GM21360 (cell line): Measurements from ENCODE around the gene XPNPEP1.
A peak's percentile ranks its signal among the peaks of the same experiment; 100 is the strongest.

Experiments used
- ATAC-seq: cut with Tn5 transposase; IDR thresholded peaks from one replicate; pipeline ENCODE4 v1.9.1; 2021; ENCODE audit warnings: mild to moderate bottlenecking, moderate library complexity; ENCODE audit not compliant: unreplicated experiment

Gene XPNPEP1

DNA sequence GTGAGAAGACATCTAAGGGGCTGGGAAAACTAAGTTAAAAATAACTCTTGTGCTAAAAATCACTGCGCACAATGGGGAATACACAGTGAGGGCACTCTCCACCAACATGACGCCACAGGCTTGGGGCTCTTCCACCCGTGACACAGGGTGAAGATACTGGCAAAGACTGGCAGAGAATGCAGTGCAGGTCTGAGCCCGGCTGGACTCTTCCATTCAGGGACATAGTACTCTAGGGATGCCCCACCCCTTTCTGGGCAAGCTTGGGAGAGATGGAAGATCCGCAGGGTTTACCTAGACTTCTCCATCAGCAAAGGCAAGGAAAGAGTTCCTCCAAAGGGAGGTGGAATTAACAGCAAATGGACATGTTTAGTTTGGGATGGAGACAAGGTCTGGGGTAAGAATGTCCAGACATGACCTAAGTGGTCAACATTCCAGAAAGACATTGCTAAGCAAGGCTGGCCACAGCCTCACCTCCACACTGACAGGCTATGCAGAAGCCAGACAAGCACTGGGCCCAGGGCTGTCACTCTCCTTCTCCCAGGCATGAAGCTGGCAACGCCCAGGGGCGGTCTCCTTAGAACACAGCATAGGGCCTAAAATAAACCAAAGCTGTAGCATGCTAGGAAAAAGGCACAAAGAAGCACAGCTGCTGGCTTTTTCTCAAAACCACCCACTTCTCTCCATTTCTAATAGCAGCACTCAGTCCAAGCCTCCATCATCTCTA, 28.1 kb downstream of the XPNPEP1 start:
- ATAC-seq, result no peak

DNA sequence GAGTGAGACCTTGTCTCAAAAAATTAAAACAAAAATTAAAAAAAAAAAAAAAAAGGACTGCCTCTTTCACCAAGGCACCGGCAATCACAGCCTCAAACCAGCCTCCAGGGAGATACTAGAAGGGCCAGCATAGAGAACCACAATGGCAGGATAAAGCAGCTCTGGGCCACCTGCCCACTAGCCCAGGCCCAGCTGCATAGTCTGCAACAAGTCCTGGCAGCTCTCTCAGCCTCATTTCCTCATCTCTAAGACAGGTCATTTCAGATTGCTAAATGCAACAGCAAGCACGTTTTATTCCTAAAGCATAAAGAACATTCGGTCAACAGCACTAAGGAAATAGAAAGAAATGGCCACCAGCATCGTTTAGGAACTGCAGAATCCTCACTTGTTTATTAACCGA, 28.8 kb downstream of the XPNPEP1 start:
- ATAC-seq, result no peak

DNA sequence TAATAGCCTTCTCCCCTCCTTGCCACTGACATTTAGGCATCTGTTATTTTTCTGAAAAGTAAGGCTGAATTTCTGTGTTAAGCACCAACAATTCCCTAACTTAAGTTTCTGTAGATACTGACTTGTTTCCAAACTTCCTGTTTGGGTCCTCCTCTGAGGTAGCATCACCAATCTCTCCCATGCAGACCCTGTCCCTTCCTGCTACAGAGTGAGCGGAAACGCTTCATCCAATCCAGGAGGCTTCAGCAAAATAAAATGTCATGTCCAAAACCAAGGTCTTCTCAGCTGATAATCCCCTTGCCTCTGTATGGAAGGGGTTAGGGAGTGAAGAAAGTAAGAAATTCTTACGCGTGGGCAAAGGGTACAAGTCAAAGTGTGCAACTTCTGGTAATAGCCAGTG, 29.9 kb downstream of the XPNPEP1 start:
- no peak for ATAC-seq

DNA sequence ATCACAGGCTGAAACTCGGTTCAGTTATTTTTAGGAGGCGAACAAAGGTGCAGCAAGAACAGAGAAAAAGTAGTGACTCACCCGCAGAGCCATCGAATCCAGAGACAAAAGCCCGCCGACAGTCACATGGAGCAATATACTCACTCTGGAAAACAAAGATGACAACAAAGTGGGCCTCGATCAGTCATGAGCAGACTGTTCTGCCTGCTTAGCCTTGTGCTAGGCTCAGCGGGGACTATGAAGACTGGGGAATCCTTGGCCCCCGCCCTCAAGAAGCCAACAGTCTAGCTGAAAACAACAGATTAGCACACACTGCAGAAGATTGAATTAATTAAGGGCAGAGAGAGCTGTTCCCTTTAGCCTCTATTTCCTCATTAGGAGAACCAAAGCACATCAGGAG, 30.4 kb downstream of the XPNPEP1 start:
- no peak for ATAC-seq

DNA sequence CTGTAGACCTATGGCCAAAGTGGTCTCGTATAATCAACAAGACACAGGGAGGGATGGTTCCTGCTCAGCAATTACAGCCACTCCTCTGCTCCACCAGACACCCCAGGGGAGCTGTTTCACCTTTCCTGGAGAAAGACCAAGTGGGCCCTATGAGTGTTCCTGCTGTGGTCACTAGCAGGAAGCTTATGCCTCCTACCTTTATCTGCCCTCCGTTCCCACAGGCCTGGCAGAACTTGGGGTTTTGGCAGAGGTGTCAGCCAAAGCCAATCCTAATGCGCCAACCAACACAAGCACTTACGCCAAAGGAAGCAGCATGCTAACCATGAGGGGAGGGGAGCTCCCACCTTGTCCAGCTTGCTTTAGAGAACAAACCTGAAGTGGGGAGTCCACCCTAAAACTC, 31.2 kb downstream of the XPNPEP1 start:
- ATAC-seq, result no peak

DNA sequence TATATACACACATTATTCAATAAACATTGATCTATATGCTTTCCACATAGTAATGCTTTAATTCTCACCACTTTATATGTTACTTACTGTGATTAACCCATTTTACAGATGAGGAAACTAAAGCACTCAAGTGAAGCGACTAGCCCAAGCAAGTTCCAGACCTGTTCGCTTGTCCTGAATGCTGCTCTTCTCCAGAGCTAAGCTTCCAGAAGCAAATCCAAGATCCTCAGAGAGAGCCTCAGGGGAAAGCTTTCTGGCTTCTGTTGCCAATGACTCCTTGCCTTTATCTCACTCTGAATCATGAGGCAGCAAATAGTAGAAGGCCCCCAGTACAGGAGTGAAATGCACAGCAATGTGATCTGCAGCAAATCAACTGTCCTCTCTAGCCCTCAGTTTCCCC, 32.2 kb downstream of the XPNPEP1 start:
- ATAC-seq, result no peak

DNA sequence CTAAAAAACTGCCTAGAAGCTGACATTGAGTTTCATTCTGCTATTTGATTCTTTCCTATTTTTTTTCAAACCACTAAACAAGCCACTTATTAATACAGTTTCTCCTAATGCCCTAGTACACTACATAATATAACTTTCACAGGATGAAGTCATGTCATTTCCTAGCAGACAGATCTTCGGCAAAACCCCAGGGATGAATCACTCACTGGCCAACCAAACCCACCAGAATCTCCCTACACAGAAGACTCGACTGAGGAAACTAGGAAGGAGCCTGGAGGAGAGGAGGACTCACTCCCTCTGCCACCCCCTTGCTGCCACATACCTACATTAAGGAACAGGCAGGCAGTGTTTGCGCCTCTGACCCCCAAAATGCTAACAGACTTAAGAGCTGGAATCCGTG, 33.4 kb downstream of the XPNPEP1 start:
- ATAC-seq, result no peak

DNA sequence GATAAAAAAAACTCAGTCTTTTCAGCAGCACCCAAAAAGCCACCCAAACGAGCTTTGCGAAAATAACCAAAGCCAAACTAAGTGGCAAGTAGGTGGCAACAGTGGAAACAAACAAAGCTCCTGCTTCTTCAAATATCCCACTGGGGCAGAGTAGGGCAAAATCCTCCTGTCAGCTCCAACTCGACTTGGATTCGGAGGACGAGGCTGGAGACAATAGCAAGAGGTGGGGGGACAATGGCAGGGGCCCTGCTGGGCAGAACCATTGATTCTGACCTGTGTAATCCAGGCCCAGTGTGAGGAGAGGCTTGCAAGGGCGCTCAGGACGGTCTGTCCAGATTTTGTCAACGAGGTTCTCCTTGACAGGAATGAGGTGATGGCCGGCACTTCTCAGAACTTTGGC, 35.5 kb downstream of the XPNPEP1 start:
- no peak for ATAC-seq

DNA sequence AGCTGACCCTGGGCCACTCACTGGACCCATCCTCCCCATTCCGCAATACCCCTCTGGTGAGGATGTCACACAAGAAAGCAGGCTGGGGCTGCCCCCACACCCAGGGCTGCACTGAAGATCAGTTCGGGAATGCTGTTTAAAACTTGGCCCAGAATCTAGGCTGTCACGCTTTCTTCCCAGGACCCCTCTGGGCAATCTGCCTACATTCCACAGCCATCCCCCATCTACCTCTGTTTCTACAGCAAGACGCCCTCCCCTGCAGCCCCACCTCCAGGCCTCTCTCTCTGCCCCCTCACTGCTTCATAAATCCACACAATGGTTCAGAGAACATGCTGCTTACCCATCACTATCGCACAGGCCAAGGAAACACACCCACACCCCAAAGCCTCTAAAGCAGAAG, 36.1 kb downstream of the XPNPEP1 start:
- ATAC-seq, result no peak

DNA sequence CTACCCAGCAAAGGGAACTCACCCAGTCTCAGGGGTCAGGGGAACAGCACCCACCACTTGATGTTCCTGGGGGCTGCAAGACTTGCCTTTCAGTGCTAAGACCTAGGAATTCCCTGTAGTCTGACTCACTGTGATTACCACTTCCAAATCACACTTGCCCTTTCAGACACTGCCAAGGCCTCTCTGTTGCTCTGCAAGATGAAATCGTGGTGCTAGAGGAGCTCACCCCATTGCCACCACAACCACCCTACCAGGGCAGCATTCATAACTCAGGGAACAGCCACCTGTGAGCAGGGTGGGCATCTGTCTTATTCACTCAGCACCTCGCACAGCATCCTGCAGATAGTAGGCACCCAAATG, 36.5 kb downstream of the XPNPEP1 start:
- ATAC-seq, result no peak

DNA sequence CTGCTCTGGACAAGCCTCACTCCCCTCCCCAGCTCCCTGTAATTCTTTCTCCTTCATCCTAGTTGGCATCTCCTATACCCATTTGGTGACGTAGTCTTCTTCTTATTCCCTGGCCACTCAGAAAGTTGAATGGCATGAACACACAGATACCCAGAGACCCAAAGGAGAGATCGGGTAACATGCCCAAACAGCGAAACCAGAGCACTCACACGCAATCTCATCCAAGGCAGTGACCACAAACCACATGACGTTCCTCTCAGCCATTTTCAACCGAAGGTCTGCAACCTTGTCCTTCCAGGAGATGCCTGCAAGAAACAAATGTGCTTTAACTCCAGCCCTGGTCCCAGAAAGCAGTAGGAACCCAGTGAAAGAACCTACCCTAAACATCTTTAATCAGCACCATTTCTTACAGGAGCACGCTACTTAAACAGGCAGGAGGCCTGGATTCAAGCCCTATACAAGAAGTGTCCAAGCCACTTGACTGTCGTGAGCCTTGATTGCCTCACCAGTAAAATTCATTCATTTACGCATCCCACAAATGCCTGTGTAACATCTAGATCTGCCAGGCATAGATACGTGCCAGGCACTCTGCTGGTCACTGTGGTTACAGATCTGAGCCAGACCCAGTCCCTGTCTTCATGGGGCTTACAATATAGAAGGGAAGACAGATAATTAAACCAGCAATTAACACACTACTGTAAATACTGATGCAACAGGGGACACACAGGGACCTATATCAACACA, 37.1 kb downstream of the XPNPEP1 start:
- no peak for ATAC-seq

DNA sequence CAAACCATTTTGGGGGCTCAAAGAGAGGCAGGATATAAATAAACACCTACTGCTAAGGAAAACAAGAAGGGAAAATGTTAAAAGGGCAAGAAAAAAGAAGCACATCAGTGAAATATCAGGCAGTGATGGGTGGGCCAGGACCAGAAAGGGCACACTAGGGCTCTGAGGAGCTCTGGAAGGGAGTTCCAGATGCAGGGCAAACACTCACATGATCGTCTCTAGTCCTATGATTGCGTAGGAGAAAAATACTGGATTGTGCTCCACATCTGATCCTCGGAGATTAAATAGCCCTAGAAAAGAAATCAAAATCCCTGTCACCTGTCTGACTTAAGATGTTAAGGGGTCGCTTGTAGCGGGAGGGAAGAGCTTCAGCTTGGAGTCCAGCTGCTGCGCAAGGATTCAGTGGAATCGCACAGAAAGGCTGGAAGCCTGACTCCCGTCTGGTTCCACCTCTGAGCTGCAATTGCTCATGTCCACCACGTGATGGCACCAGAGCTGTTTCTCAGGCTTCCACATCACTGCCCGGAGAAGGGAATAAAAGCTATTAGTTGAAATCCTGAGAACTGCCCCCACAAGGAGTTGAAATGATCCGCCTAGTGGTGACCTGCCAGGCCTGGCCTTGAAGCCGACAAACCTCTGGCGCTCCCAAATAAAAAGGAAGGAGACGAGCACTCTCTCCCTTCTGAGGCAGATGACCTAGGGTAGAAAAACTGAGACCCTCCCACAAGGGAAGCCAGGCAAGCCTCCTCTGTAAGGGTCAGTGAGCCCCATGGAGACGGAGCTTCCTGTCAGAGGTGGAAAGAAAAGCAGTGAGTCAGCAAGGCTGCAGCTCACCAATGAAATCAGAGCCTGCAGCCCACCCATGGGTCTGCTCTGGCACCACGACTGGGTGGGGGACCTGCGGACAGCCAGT, 39.2 kb downstream of the XPNPEP1 start:
- peak; percentile 53 for ATAC-seq

DNA sequence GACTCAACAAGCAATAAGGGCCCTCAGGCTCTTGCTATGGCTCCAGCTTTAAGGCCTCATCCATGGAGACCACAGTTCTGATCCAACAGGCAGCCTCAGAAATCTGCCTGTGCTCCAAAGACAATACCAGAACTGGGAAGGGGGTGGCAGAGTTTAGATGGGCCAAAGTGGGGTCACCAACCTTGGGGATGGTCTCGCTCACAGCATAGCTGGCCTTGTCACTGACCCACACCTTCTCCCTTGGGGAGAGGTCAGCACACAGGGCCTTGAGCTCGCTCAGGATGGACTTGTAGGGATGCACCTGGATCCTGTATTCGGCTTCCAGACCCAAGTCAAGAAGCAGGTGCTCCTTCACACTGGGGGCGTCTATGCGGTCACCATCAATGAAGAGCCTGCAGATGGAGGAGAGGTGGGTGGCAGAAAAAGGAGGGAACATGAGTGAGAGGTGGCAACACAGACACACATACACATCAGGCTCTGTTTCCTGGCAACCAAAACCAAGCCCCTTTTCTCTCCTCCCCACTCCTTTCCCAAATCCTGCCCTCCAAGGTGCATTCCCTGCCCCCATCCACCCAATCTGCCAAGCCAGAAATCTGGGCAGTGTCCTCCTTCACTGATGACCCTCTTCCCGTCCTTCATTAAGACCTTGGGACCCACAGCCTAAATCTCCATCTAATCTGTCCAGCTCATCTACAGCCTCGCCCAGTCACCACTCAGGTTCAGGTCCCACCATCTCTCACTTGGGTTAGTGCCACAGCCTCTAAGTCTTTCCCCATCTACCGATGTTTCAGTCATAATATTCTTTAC, 40.9 kb downstream of the XPNPEP1 start:
- ATAC-seq, result no peak

DNA sequence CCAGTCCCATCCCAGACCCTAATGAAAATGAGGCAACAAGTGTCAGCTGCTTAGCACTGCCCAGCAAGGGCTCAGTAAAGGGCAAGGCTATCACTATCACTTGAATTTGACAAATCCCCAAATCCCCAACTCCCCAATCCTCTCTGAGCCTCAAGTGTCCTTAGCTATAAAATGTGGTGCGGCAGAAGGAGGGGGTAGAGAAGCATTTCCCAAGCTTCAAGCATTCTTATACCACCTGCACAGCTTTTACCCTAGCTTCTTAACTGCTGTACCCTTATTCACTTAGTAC, 41.6 kb downstream of the XPNPEP1 start:
- ATAC-seq, result no peak

DNA sequence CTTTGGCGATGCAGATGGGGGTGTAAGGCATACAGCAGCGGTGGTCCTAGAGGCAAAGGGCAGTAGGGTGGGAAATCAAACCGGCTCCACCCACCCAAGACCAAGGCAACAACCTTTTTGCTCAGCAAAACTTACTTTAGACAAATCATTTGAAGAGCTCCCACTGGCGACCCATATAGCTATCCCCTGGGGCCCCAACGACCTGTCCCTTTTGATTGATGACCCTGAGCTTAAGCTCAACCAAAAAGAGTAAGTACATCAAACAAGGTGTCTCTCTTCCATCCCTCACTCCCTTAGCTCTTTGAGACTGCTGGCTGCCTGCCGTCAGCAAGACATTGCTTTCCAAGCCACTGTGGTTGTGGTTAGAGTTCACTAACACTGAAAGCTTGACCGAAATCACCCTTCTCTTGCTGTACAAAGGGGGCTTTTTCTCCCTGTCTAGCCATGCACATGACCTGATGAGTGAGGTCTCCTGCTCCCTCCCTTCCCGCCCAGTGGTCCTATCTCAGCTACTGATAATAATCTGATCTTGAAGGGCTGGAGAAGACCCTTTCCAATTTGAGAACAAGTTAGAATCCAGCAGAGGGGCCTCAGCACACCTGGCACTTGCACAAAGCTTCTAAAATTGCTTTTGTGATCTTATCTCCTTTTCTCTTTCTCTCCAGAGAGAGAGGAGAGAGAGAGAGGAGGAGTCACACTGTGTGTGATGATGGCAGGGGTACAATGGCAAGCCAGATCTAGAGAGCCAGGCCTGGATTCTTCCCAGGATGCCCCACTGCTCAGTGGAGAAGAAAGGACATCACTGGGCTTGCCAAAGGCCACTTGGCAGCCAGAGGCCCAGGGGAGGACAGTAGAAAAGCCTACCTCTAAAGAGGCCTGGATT, 42.2 kb downstream of the XPNPEP1 start:
- ATAC-seq, result peak; percentile 47

DNA sequence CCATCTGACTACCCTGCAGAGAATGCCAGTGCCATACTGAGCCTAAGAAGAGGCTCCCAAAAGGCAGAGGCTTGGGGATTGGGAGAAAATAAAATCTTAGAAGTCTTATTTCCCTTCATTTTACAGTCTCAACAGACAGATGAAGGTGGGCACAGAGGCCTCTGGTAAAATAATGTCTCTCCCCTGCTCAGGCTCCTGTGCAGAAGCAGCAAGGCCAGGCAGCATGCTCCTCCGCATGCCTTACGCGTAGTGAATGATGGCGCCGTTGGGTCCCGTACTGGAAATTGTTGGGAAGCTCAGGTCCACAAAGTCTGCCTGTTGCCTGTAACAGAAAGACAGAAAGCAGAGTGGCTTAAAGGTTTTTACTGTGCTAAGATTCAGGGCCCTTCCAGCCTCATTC, 45.8 kb downstream of the XPNPEP1 start:
- no peak for ATAC-seq

DNA sequence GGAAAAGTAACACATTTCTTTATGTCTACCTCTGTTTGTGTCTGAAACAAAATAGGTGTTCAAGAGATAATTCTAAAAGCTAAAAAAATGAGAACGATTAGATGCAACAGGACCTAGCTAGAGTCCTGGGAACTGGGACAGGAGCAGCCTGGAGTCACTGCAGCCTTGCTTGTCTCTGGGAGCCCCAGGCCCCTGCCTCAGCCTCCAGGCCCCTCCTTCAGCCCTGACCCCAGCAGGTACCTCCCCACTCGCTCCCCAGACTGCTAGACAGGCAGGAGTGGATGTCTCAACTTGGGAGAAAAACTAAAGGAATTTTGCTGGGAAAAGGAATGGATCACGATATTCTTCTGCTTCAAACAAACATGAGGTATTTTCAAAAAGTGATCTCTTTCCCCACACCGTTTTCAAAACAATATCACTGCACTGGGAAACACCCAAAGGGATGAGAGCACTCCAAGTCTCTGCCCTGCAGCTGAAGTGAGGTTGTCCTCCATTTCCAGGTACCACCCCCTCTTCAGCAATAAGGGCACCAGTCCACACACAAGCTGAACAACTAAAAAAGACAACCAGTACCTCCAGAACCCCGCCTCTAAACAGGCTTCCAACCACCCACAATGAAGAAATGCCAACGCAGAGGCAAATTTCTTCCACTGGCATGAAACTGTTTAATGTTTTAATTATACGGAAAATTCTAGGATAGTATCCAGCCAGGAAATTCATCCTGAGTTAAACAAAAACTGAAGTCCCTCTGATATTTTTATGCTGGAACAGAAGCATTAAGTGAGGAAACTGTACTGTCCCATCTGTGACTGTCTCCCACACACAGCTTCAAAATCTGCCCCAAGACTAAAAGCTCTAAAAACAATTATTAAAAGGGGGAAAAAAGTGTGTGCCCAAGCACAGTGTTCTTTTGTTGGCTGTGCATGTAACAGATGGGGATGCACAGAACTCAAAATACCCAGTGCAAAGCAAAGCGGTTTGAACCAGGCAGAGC, 47.2 kb downstream of the XPNPEP1 start:
- no peak for ATAC-seq

DNA sequence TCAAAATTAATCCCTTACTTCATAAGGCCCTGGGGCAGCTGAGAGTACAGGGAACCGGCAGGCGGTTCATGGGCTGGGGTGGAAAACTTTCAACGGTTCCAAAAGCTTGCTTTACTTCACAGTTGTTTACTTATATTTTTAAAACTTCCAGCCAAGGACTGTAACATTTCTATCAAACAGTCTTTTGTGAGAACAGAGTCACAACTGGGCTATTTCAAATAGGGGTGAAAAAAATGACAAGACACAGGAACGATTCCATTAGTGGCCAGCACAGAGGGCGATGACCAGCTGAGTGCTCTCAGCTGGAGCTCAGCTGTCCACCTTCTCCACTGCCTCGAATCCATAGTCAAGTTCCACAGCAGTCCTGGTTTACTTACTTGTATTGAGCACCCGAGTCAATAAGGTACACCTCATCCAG, 48.2 kb downstream of the XPNPEP1 start:
- no peak for ATAC-seq

DNA sequence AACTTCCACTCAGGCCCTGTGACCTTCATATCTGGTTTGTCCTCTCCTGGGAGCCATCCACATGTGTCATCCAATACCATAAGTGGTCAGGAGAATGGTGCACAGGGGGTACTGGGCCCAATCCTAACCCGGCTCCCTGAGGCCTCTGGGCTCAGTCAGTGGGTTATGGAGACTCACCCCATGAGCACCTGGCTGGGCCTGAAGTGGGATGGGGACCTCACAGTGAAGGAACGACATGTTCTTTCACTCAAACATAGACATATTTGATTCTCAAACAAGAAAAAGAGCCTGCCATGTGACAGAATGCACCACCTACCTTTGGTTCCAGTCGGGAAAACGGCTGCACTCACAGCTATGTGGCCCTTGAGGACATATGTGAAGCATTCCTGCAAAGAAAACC, 51.8 kb downstream of the XPNPEP1 start:
- ATAC-seq, result no peak
